C4-2B (cell line): ENCODE measurements around the gene PPM1L.

ENCODE experiments used
- ZFX ChIP-seq: fragments of 450-650 bp; IDR thresholded peaks from 2 replicates; pipeline ENCODE4 v1.6.1; 2017
- TF ChIP-seq, protein P1 (sequence below): fragments of 450-650 bp; conservative IDR thresholded peaks from 2 replicates; pipeline ENCODE4 v1.5.1; 2017; ENCODE audit warnings: mild to moderate bottlenecking

DNA sequence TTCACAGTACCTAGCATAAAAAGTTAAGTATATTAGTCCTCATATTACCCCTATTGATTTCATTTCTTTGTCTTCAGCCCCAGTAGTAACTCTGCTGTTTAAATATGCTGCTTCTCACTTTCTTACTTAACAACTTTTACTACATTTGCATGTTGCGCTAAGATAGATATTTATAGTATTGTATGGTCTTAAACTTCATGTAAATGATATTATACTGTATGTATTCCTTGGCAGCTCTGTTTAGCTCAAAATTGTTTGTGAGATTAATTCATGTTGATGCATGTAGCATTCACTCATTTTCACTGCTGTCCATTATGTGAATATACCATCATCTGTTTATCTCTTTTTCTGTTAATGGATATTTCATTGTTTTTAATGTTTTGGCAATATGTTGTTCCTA is 64.4 kb downstream of the PPM1L start:
- TF ChIP-seq, protein P1, sequence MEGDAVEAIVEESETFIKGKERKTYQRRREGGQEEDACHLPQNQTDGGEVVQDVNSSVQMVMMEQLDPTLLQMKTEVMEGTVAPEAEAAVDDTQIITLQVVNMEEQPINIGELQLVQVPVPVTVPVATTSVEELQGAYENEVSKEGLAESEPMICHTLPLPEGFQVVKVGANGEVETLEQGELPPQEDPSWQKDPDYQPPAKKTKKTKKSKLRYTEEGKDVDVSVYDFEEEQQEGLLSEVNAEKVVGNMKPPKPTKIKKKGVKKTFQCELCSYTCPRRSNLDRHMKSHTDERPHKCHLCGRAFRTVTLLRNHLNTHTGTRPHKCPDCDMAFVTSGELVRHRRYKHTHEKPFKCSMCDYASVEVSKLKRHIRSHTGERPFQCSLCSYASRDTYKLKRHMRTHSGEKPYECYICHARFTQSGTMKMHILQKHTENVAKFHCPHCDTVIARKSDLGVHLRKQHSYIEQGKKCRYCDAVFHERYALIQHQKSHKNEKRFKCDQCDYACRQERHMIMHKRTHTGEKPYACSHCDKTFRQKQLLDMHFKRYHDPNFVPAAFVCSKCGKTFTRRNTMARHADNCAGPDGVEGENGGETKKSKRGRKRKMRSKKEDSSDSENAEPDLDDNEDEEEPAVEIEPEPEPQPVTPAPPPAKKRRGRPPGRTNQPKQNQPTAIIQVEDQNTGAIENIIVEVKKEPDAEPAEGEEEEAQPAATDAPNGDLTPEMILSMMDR = no peak
- no peak for TF ChIP-seq ZFX
